H1 (cell line): Measurements from ENCODE around the gene GALNT2. TPM values are rescaled to one million over a fixed set of nuclear protein-coding genes. Genes with fewer than 3 reads are reported as not detected.

ENCODE experiments used
- CHD1 ChIP-seq: IDR thresholded peaks from 2 replicates; pipeline ENCODE4 v1.6.1; 2012; ENCODE audit warnings: low read depth, low read length, improper control_type of control experiment
- CHD7 ChIP-seq: fragments of 300-600 bp; sonication (generic); IDR thresholded peaks from 2 replicates; pipeline ENCODE4 v1.7.1; 2012; ENCODE audit warnings: low read length, moderate library complexity, mild to moderate bottlenecking, inconsistent platforms; ENCODE audit not compliant: insufficient replicate concordance
- EP300 ChIP-seq, 2 experiments: IDR thresholded peaks; 1 replicate in 1 of 2; 2 replicates in 1 of 2; pipeline ENCODE4 v1.6.1; 2011 to 2012; ENCODE audit warnings: low read depth in 2 of 2, low read length in 2 of 2, mild to moderate bottlenecking in 2 of 2, borderline replicate concordance in 1 of 2, inconsistent platforms in 1 of 2, moderate library complexity in 1 of 2
- POLR2AphosphoS5 ChIP-seq: IDR thresholded peaks from 2 replicates; pipeline ENCODE4 v1.6.1; 2011; ENCODE audit warnings: low read depth, low read length
- SP1 ChIP-seq: IDR thresholded peaks from 2 replicates; pipeline ENCODE4 v1.6.1; 2011; ENCODE audit warnings: low read depth, low read length
- polyA plus RNA-seq, 7 experiments: library from polyadenylated mRNA; depleted of rRNA in 3 of 7; stranded (reverse) in 5 of 7; unstranded in 2 of 7; fragments of >200 nt in 5 of 7; fragments of 200-250 nt in 2 of 7; gene quantifications; 1 replicate in 5 of 7; 2 replicates in 1 of 7; 4 replicates in 1 of 7; pipeline versions ENCODE4 v1.2.1 to v1.2.3, GENCODE V29; 2011 to 2013; ENCODE audit warnings: missing spikeins in 2 of 7, mixed read lengths in 2 of 7
- total RNA-seq: library from RNA; stranded (reverse); fragmentation: NEBNext Ultra II Directional; extraction: Animal tissue kit (Norgen Biotek cat#: 25700); gene quantifications from 2 replicates; pipeline ENCODE4 v1.2.1, GENCODE V29; 2021
- TF ChIP-seq, protein P1 (sequence below): IDR thresholded peaks from 2 replicates; pipeline ENCODE4 v1.6.1; 2011; ENCODE audit warnings: low read length, improper control_type of control experiment

GALNT2 gene
- total and polyA plus RNA-seq, 2 of the 8 experiments (the other 6 are each of a cell fraction or from before 2014, with no cell fraction given), result 34.5 to 75.3 TPM

DNA sequence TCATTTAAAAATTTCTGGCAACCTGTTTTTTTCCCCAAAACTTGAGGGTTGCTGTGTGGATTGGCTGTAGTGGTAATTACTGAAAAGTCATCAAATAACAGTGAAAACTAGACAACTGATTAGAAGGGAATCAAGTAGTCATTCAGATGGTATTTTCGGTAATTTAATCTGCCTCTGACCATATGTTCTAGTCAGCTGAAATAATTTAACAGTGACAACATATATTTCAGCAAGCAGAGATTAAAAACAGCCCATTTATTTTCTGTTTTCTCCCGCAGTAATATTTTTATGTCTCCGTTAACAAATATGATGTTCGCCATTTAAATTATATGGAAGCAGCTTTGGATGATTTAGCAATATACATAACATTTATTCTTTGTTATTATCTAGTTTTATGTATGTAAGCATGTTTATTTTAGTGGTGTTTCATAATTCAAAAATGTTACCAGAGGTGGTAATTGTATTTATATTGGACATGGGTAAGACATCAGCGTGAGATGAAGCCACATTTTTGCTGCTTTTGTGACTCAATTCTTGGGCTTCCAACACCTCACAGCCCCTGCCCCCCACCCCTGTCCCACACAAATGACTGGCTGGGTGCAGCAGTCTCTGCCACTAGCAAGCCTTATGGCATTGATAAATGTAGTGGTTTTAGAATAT is 104.4 kb downstream of the GALNT2 start (continued):
- TF ChIP-seq CHD7 (no peak), POLR2AphosphoS5 (no peak), SP1 (no peak), EP300 (IDR thresholded peaks at IDR 0.05; ENCODE audit: borderline replicate concordance in 1 of 2, low read depth in 2 of 2, low read length in 2 of 2) (no peak), CHD1 (no peak)
- TF ChIP-seq, protein P1, sequence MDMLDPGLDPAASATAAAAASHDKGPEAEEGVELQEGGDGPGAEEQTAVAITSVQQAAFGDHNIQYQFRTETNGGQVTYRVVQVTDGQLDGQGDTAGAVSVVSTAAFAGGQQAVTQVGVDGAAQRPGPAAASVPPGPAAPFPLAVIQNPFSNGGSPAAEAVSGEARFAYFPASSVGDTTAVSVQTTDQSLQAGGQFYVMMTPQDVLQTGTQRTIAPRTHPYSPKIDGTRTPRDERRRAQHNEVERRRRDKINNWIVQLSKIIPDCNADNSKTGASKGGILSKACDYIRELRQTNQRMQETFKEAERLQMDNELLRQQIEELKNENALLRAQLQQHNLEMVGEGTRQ, result no peak
